Transverse colon (tissue), 3 donors: ENCODE measurements around the gene NHLH1.

ENCODE experiments used
- CTCF ChIP-seq, 5 experiments: fragments of 200-600 bp in 3 of 5; fragments of 450-650 bp in 2 of 5; sonication (generic) in 3 of 5; IDR thresholded peaks; 1 replicate in 2 of 5; 2 replicates in 3 of 5; pipeline ENCODE4 v1.5.1; 2016 to 2017; ENCODE audit warnings: antibody characterized with exemption in 5 of 5, inconsistent platforms in 3 of 5, mild to moderate bottlenecking in 2 of 5, moderate library complexity in 1 of 5
- EP300 ChIP-seq: sonication (generic); formaldehyde crosslinking; IDR thresholded peaks from one replicate; pipeline ENCODE4 v1.6.1; 2017; ENCODE audit warnings: antibody characterized with exemption, low read depth

- TF ChIP-seq EP300 (no peak), CTCF (IDR thresholded peaks at IDR 0.05) (no peak)
Observed at GRCh38 chr1:160370561-160371345, 3.9 kb downstream of the NHLH1 start.
